NCI-H1417 treated with DMSO at 0.1 percent for 48 hours (cell line): ENCODE results near the gene WDR38.

Experiments used
- DNase-seq: peaks from one replicate; lab custom pipeline; 2025; lab: John Stamatoyannopoulos, UW

WDR38 gene

GRCh38 chr9:124852829-124853531, at the start of gene WDR38:
TSS of gene WDR38 (plus strand) at chr9:124853460. CDS start at chr9:124853532, 72 bp downstream.
- no peak for DNase-seq

GRCh38 chr9:124803911-124804310, 49.3 kb upstream of the WDR38 start:
- DNase-seq = no peak

GRCh38 chr9:124805186-124805585, 48.1 kb upstream of the WDR38 start:
- DNase-seq = no peak

GRCh38 chr9:124808246-124808956, 44.9 kb upstream of the WDR38 start:
- no peak for DNase-seq

- DNase-seq = no peak
Observed at GRCh38 chr9:124809211-124809610, 44.0 kb upstream of the WDR38 start.

- no peak for DNase-seq
Observed at GRCh38 chr9:124809741-124810500, 43.3 kb upstream of the WDR38 start.

GRCh38 chr9:124810663-124811355, 42.5 kb upstream of the WDR38 start:
- no peak for DNase-seq

GRCh38 chr9:124812441-124812876, 40.8 kb upstream of the WDR38 start:
- DNase-seq = no peak

- no peak for DNase-seq
Observed at GRCh38 chr9:124813041-124813440, 40.2 kb upstream of the WDR38 start.

- no peak for DNase-seq
Observed at GRCh38 chr9:124813501-124814163, 39.6 kb upstream of the WDR38 start.

- no peak for DNase-seq
Observed at GRCh38 chr9:124814164-124814535, 39.1 kb upstream of the WDR38 start.

GRCh38 chr9:124815601-124816000, 37.7 kb upstream of the WDR38 start:
- DNase-seq = no peak

- no peak for DNase-seq
Observed at GRCh38 chr9:124818431-124819281, 34.6 kb upstream of the WDR38 start.

- no peak for DNase-seq
Observed at GRCh38 chr9:124820698-124821623, 32.3 kb upstream of the WDR38 start.

GRCh38 chr9:124828489-124829333, 24.5 kb upstream of the WDR38 start:
- no peak for DNase-seq

- DNase-seq = no peak
Observed at GRCh38 chr9:124829334-124829669, 24.0 kb upstream of the WDR38 start.

GRCh38 chr9:124830593-124830992, 22.7 kb upstream of the WDR38 start:
- no peak for DNase-seq

- DNase-seq = no peak
Observed at GRCh38 chr9:124831642-124832364, 21.5 kb upstream of the WDR38 start.
